Tibial artery (tissue), 4 donors: ENCODE results near the gene DLG3.

Source experiments
- DNase-seq, 2 donors: peaks; one replicate each; pipeline ENCODE4 v3.0.0-alpha.2; 2019
- H3K27ac ChIP-seq, 2 donors: fragments of 200-600 bp; sonication (generic) in 1 of 2; 1 replicate in 1 of 2; 2 replicates in 1 of 2; pipeline ENCODE4 v1.5.1; 2018 to 2019; ENCODE audit warnings: mild to moderate bottlenecking in 1 of 2
- H3K27me3 ChIP-seq, 2 donors: fragments of 200-600 bp; sonication (generic) in 1 of 2; one replicate each; pipeline versions ENCODE4 v1.5.1 to v1.6.0; 2016 to 2019
- H3K36me3 ChIP-seq, 3 donors: fragments of 200-600 bp; sonication (generic) in 2 of 3; one replicate each; pipeline ENCODE4 v1.5.1; 2016 to 2019; ENCODE audit warnings: mild to moderate bottlenecking in 2 of 3
- H3K4me1 ChIP-seq, 4 donors: fragments of 200-600 bp; sonication (generic) in 2 of 4; 1 replicate in 3 of 4; 2 replicates in 1 of 4; pipeline ENCODE4 v1.5.1; 2016 to 2019
- H3K4me3 ChIP-seq, 2 donors: fragments of 200-600 bp; sonication (generic) in 1 of 2; 1 replicate in 1 of 2; 2 replicates in 1 of 2; pipeline ENCODE4 v1.5.1; 2018 to 2019; ENCODE audit warnings: mild to moderate bottlenecking in 2 of 2
- H3K9me3 ChIP-seq, 3 donors: fragments of 200-600 bp; sonication (generic) in 1 of 3; one replicate each; pipeline ENCODE4 v1.5.1; 2016 to 2019
- intact Hi-C: fragments of 100-400 bp; cut with DNase I; formaldehyde crosslinking; loops from one replicate; pipeline ENCODE4 v1.15.0; 2023; ENCODE audit warnings: low total_unique reads
- TF ChIP-seq, protein P1 (sequence below), 2 experiments: fragments of 200-600 bp in 1 of 2; fragments of 450-650 bp in 1 of 2; IDR thresholded peaks; one replicate each; pipeline ENCODE4 v1.5.1; 2017 to 2019; ENCODE audit warnings: antibody characterized with exemption in 2 of 2, mild to moderate bottlenecking in 1 of 2, moderate library complexity in 1 of 2

The DLG3 gene

GRCh38 chrX:70468709-70469108 lies 24.1 kb downstream of the DLG3 start:
- intact Hi-C loops = no loop called here
- DNase-seq = no peak
- H3K9me3 ChIP-seq = no peaks in the 10 kb centered on the region
- no peaks in the 10 kb centered on the region for H3K27me3 ChIP-seq
- TF ChIP-seq, protein P1, sequence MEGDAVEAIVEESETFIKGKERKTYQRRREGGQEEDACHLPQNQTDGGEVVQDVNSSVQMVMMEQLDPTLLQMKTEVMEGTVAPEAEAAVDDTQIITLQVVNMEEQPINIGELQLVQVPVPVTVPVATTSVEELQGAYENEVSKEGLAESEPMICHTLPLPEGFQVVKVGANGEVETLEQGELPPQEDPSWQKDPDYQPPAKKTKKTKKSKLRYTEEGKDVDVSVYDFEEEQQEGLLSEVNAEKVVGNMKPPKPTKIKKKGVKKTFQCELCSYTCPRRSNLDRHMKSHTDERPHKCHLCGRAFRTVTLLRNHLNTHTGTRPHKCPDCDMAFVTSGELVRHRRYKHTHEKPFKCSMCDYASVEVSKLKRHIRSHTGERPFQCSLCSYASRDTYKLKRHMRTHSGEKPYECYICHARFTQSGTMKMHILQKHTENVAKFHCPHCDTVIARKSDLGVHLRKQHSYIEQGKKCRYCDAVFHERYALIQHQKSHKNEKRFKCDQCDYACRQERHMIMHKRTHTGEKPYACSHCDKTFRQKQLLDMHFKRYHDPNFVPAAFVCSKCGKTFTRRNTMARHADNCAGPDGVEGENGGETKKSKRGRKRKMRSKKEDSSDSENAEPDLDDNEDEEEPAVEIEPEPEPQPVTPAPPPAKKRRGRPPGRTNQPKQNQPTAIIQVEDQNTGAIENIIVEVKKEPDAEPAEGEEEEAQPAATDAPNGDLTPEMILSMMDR (IDR thresholded peaks at IDR 0.05) = no peak
- no peaks in the 10 kb centered on the region for H3K4me1 ChIP-seq
- H3K36me3 ChIP-seq = no peaks in the 10 kb centered on the region
- no peak overlapping the region for H3K27ac ChIP-seq
- H3K4me3 ChIP-seq = no peak overlapping the region

- TF ChIP-seq, protein P1 (IDR thresholded peaks at IDR 0.05) = no peak
- DNase-seq = no peak
- Histone ChIP-seq H3K27ac (no peak overlapping the region), H3K36me3 (no peaks in the 10 kb centered on the region), H3K27me3 (no peaks in the 10 kb centered on the region), H3K4me1 (no peaks in the 10 kb centered on the region), H3K9me3 (no peaks in the 10 kb centered on the region), H3K4me3 (no peak overlapping the region)
- intact Hi-C loops = no loop called here
These were observed 26.2 kb downstream of the DLG3 start for GRCh38 chrX:70470850-70471289.

GRCh38 chrX:70476166-70476933 lies 31.7 kb downstream of the DLG3 start:
- Histone ChIP-seq H3K36me3 (no peaks in the 10 kb centered on the region), H3K27ac (peak overlapping the region; percentile 79 to 80)
- no peak for DNase-seq

DNA sequence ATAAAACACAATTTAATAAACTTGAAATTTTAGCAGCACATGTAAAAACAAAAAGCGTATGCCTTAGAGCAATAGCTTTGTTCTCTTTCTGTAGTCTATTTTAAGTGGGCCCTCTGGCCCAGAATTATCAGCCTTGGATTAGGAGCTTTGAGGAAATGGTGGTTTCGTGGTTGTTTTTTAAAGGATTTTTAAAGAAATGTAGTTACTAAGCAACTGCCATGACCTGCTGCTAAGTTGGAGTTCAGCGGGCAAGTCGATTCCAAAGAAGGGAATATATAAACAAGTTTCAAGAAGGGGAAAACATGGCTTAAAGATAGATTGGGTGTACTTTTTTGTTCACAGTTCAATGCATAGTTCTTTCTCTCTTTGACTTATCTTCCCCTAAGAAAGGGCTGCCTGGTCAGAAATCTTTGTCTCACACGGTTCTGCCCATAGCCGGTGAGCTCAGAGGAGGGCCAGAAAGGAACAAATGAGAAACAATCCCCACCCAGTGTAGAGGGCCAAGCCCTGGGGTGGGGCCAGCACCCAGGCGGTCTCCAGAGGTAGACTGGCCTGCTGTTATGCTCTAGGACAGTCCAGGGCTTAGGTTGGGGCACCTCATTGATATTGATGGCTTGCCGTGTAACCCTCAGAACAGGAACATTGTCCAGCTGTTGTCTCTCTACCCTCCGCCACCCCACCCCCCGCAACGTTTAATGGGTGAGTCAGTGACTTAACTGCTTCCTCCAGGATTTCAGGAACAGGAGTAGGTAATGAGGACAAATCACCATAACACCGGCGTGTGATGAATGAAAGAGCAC lies 32.5 kb downstream of the DLG3 start:
- intact Hi-C loops = no loop called here
- peak overlapping the region; percentile 79 to 80 for H3K27ac ChIP-seq
- H3K4me1 ChIP-seq = peaks cover 0 to 59% (median 22%) of the 10 kb centered on the region in 4 donors

More at GRCh38 chrX:70476166-70476933, 31.7 kb downstream of the DLG3 start:
- Histone ChIP-seq H3K4me3 (no peak overlapping the region), H3K4me1 (peaks cover 0 to 51% (median 22%) of the 10 kb centered on the region in 4 donors), H3K9me3 (no peaks in the 10 kb centered on the region), H3K27me3 (no peaks in the 10 kb centered on the region)
- intact Hi-C loops = no loop called here
- TF ChIP-seq, protein P1 (IDR thresholded peaks at IDR 0.05) = no peak

DNA sequence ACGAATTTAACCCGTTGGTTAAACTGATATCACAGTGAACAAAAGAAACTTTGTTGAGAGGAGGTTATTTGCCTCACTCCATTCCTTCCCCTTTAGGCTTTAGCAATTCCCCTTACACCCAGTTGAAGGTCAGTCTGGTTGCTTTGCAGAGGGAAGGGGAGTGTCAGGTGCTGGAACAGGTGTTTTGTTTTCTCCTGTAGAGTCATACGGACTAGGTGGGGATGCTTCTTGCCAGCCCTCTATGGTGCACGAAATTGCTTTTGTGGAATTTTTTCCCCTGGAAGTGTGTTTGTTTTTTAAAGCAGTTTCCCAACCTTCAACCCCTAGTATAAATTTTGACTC lies 33.1 kb downstream of the DLG3 start:
- no peaks in the 10 kb centered on the region for H3K36me3 ChIP-seq
- H3K9me3 ChIP-seq = no peaks in the 10 kb centered on the region
- no peaks in the 10 kb centered on the region for H3K27me3 ChIP-seq
- peak overlapping the region; percentile 79 to 80 for H3K27ac ChIP-seq
- no peak overlapping the region for H3K4me3 ChIP-seq
- H3K4me1 ChIP-seq = peaks cover 0 to 59% (median 22%) of the 10 kb centered on the region in 4 donors
- DNase-seq = no peak
- intact Hi-C loops = no loop called here
- TF ChIP-seq, protein P1 (IDR thresholded peaks at IDR 0.05) = no peak

More for the DNA sequence above, 32.5 kb downstream of the DLG3 start:
- peak; percentile 52 to 73 for DNase-seq
- no peaks in the 10 kb centered on the region for H3K36me3 ChIP-seq
- TF ChIP-seq, protein P1 (IDR thresholded peaks at IDR 0.05) = no peak
- H3K27me3 ChIP-seq = no peaks in the 10 kb centered on the region
- no peaks in the 10 kb centered on the region for H3K9me3 ChIP-seq
- H3K4me3 ChIP-seq = peak overlapping the region in 1 of 2 donors; percentile 12
